B cell (primary cell): Measurements from ENCODE around the gene IL23A. TPM values are rescaled to one million over a fixed set of nuclear protein-coding genes. Genes with fewer than 3 reads are reported as not detected.

ENCODE experiments used
- polyA plus RNA-seq: library from polyadenylated mRNA; depleted of rRNA; stranded (reverse); fragments of >200 nt; gene quantifications from 2 replicates; pipeline ENCODE4 v1.2.3, GENCODE V29; 2012
- small RNA-seq: library from RNA; depleted of rRNA; stranded (forward); fragments of <200 nt; gene quantifications from one replicate; pipeline ENCODE3, GENCODE V24; 2012; ENCODE audit warnings: low replicate concordance, low read depth; ENCODE audit not compliant: insufficient read length
- total RNA-seq, 2 donors: library from RNA; stranded (reverse); fragments of 120-200 nt in 1 of 2; gene quantifications; 1 replicate in 1 of 2; 2 replicates in 1 of 2; pipeline versions ENCODE4 v1.2.3 to v1.2.4, GENCODE V29; 2013 to 2022

The IL23A gene
- total and polyA plus RNA-seq, 2 donors (not counting 1 experiment from before 2014, with no cell fraction given) = 20.5 to 32.6 TPM

Small RNA genes within 50 kb of the gene (small RNA-seq; reads per million reads assigned to genes)
- not detected for gene RNU7-40P

Other genes with a start within 250 kb of the IL23A start
- 77.3 and 84.6 TPM in 2 replicates for gene PA2G4, start 234.3 kb upstream of the IL23A start, total RNA-seq
- gene PA2G4, start 234.3 kb upstream of the IL23A start, polyA plus RNA-seq = 53.4 and 56.7 TPM in 2 replicates
- gene RPL41, start 222.3 kb upstream of the IL23A start, total RNA-seq = 4,341 and 4,738 TPM in 2 replicates
- gene RPL41, start 222.3 kb upstream of the IL23A start, polyA plus RNA-seq = 8,499 and 10,371 TPM in 2 replicates
- gene ZC3H10, start 220.6 kb upstream of the IL23A start, total RNA-seq = 21.7 and 25.5 TPM in 2 replicates
- 3.3 and 4.7 TPM in 2 replicates for gene ZC3H10, start 220.6 kb upstream of the IL23A start, polyA plus RNA-seq
- gene ESYT1, start 210.6 kb upstream of the IL23A start, total RNA-seq = 151 and 154 TPM in 2 replicates
- gene ESYT1, start 210.6 kb upstream of the IL23A start, polyA plus RNA-seq = 132 and 162 TPM in 2 replicates
- 23.7 and 25.7 TPM in 2 replicates for gene MYL6B, start 186.3 kb upstream of the IL23A start, total RNA-seq
- gene MYL6B, start 186.3 kb upstream of the IL23A start, polyA plus RNA-seq = 18.7 and 27.8 TPM in 2 replicates
- 645 and 675 TPM in 2 replicates for gene MYL6, start 180.5 kb upstream of the IL23A start, total RNA-seq
- 711 and 892 TPM in 2 replicates for gene MYL6, start 180.5 kb upstream of the IL23A start, polyA plus RNA-seq
- 195 and 198 TPM in 2 replicates for gene SMARCC2, start 149.4 kb upstream of the IL23A start, total RNA-seq
- 56.3 and 70.4 TPM in 2 replicates for gene SMARCC2, start 149.4 kb upstream of the IL23A start, polyA plus RNA-seq
- 129 and 134 TPM in 2 replicates for gene RNF41, start 117.0 kb upstream of the IL23A start, total RNA-seq
- 107 and 113 TPM in 2 replicates for gene RNF41, start 117.0 kb upstream of the IL23A start, polyA plus RNA-seq
- gene NABP2, start 114.5 kb upstream of the IL23A start, total RNA-seq = 12.4 and 14.9 TPM in 2 replicates
- 13.1 and 16.1 TPM in 2 replicates for gene NABP2, start 114.5 kb upstream of the IL23A start, polyA plus RNA-seq
- gene SLC39A5, start 108.8 kb upstream of the IL23A start, total RNA-seq = 0.41 and 0.69 TPM in 2 replicates
- 0.92 and 0.97 TPM in 2 replicates for gene SLC39A5, start 108.8 kb upstream of the IL23A start, polyA plus RNA-seq
- 46.5 and 54.6 TPM in 2 replicates for gene ANKRD52, start 80.5 kb upstream of the IL23A start, total RNA-seq
- gene ANKRD52, start 80.5 kb upstream of the IL23A start, polyA plus RNA-seq = 16.3 and 17.9 TPM in 2 replicates
- 73.5 and 76.3 TPM in 2 replicates for gene COQ10A, start 71.9 kb upstream of the IL23A start, total RNA-seq
- 73.6 and 84.5 TPM in 2 replicates for gene COQ10A, start 71.9 kb upstream of the IL23A start, polyA plus RNA-seq
- 151 and 154 TPM in 2 replicates for gene CS, start 38.6 kb upstream of the IL23A start, total RNA-seq
- 114 and 157 TPM in 2 replicates for gene CS, start 38.6 kb upstream of the IL23A start, polyA plus RNA-seq
- gene CNPY2, start 22.9 kb upstream of the IL23A start, total RNA-seq = 89.0 and 91.2 TPM in 2 replicates
- gene CNPY2, start 22.9 kb upstream of the IL23A start, polyA plus RNA-seq = 52.9 and 61.9 TPM in 2 replicates
- gene PAN2, start 4.9 kb upstream of the IL23A start, total RNA-seq = 216 and 230 TPM in 2 replicates
- 211 and 266 TPM in 2 replicates for gene PAN2, start 4.9 kb upstream of the IL23A start, polyA plus RNA-seq
- gene STAT2, start 21.2 kb downstream of the IL23A start, total RNA-seq = 298 and 309 TPM in 2 replicates
- gene STAT2, start 21.2 kb downstream of the IL23A start, polyA plus RNA-seq = 252 and 261 TPM in 2 replicates
- gene APOF, start 24.0 kb downstream of the IL23A start, total RNA-seq = not detected in 2 replicates
- gene APOF, start 24.0 kb downstream of the IL23A start, polyA plus RNA-seq = not detected in 2 replicates
- gene TIMELESS, start 110.5 kb downstream of the IL23A start, total RNA-seq = 44.4 and 46.6 TPM in 2 replicates
- gene TIMELESS, start 110.5 kb downstream of the IL23A start, polyA plus RNA-seq = 17.2 and 24.3 TPM in 2 replicates
- gene MIP, start 115.8 kb downstream of the IL23A start, total RNA-seq = not detected in 2 replicates
- not detected in 2 replicates for gene MIP, start 115.8 kb downstream of the IL23A start, polyA plus RNA-seq
- gene SPRYD4, start 129.7 kb downstream of the IL23A start, total RNA-seq = 7.4 and 8.0 TPM in 2 replicates
- 3.7 and 4.2 TPM in 2 replicates for gene SPRYD4, start 129.7 kb downstream of the IL23A start, polyA plus RNA-seq
- 5.3 and 7.2 TPM in 2 replicates for gene GLS2, start 149.3 kb downstream of the IL23A start, total RNA-seq
- gene GLS2, start 149.3 kb downstream of the IL23A start, polyA plus RNA-seq = 3.6 and 5.3 TPM in 2 replicates
- 5.0 and 7.6 TPM in 2 replicates for gene RBMS2, start 182.9 kb downstream of the IL23A start, total RNA-seq
- 0.81 and 1.2 TPM in 2 replicates for gene RBMS2, start 182.9 kb downstream of the IL23A start, polyA plus RNA-seq